Rectal smooth muscle tissue (tissue), 1 donor: Measurements from ENCODE around the gene VIL1.

ENCODE experiments used
- H3K27ac ChIP-seq: one replicate; pipeline ENCODE4 v1.7.0; 2013; ENCODE audit warnings: low read depth, low read length, inconsistent platforms
- H3K27me3 ChIP-seq: one replicate; pipeline ENCODE4 v1.7.0; 2013; ENCODE audit warnings: low read length; ENCODE audit not compliant: control insufficient read depth, insufficient read depth
- H3K36me3 ChIP-seq: one replicate; pipeline ENCODE4 v1.7.0; 2013; ENCODE audit warnings: low read length; ENCODE audit not compliant: control insufficient read depth, insufficient read depth
- H3K4me1 ChIP-seq: one replicate; pipeline ENCODE4 v1.7.0; 2013; ENCODE audit warnings: low read length; ENCODE audit not compliant: control insufficient read depth, insufficient read depth
- H3K4me3 ChIP-seq: one replicate; pipeline ENCODE4 v1.7.0; 2013; ENCODE audit warnings: low read length
- H3K9ac ChIP-seq: one replicate; pipeline ENCODE4 v1.7.0; 2013; ENCODE audit warnings: low read length

Gene VIL1

GRCh38 chr2:218474527-218474926 is 55.6 kb downstream of the VIL1 start:
- Histone ChIP-seq H3K4me1 (no peaks in the 10 kb centered on the region), H3K27me3 (no peaks in the 10 kb centered on the region), H3K4me3 (no peak overlapping the region), H3K9ac (no peak overlapping the region), H3K27ac (no peak overlapping the region), H3K36me3 (peaks cover 4% of the 10 kb centered on the region)

- no peak overlapping the region for H3K27ac ChIP-seq
Measured at GRCh38 chr2:218476676-218477075, 57.8 kb downstream of the VIL1 start.

GRCh38 chr2:218477247-218477646 is 58.3 kb downstream of the VIL1 start:
- Histone ChIP-seq H3K9ac (no peak overlapping the region), H3K4me3 (no peak overlapping the region), H3K36me3 (peaks cover 7% of the 10 kb centered on the region), H3K27ac (no peak overlapping the region), H3K27me3 (no peaks in the 10 kb centered on the region), H3K4me1 (no peaks in the 10 kb centered on the region)

More at GRCh38 chr2:218476676-218477075, 57.8 kb downstream of the VIL1 start:
- H3K27me3 ChIP-seq = no peaks in the 10 kb centered on the region
- peaks cover 7% of the 10 kb centered on the region for H3K36me3 ChIP-seq
- no peak overlapping the region for H3K4me3 ChIP-seq
- no peak overlapping the region for H3K9ac ChIP-seq
- H3K4me1 ChIP-seq = no peaks in the 10 kb centered on the region

- H3K27me3 ChIP-seq = no peaks in the 10 kb centered on the region
- no peak overlapping the region for H3K27ac ChIP-seq
- peaks cover 7% of the 10 kb centered on the region for H3K36me3 ChIP-seq
- H3K4me3 ChIP-seq = no peak overlapping the region
- H3K9ac ChIP-seq = no peak overlapping the region
- no peaks in the 10 kb centered on the region for H3K4me1 ChIP-seq
Measured at GRCh38 chr2:218478544-218478943, 59.6 kb downstream of the VIL1 start.

- H3K36me3 ChIP-seq = peaks cover 7% of the 10 kb centered on the region
- no peak overlapping the region for H3K9ac ChIP-seq
- no peak overlapping the region for H3K27ac ChIP-seq
- no peak overlapping the region for H3K4me3 ChIP-seq
- H3K27me3 ChIP-seq = no peaks in the 10 kb centered on the region
- H3K4me1 ChIP-seq = no peaks in the 10 kb centered on the region
Measured at GRCh38 chr2:218479595-218479994, 60.7 kb downstream of the VIL1 start.

GRCh38 chr2:218482651-218483050 is 63.7 kb downstream of the VIL1 start:
- Histone ChIP-seq H3K36me3 (peaks cover 8% of the 10 kb centered on the region), H3K4me1 (no peaks in the 10 kb centered on the region), H3K4me3 (no peak overlapping the region), H3K27me3 (no peaks in the 10 kb centered on the region), H3K9ac (no peak overlapping the region), H3K27ac (no peak overlapping the region)

GRCh38 chr2:218485986-218486667 is 67.2 kb downstream of the VIL1 start:
- H3K36me3 ChIP-seq = peaks cover 5% of the 10 kb centered on the region
- no peak overlapping the region for H3K27ac ChIP-seq
- H3K9ac ChIP-seq = no peak overlapping the region
- no peaks in the 10 kb centered on the region for H3K4me1 ChIP-seq
- H3K4me3 ChIP-seq = no peak overlapping the region
- H3K27me3 ChIP-seq = no peaks in the 10 kb centered on the region

- H3K36me3 ChIP-seq = peaks cover 2% of the 10 kb centered on the region
- no peaks in the 10 kb centered on the region for H3K27me3 ChIP-seq
- no peak overlapping the region for H3K9ac ChIP-seq
- peaks cover 4% of the 10 kb centered on the region for H3K4me1 ChIP-seq
- H3K27ac ChIP-seq = no peak overlapping the region
- H3K4me3 ChIP-seq = no peak overlapping the region
Measured at GRCh38 chr2:218500501-218501060, 81.7 kb downstream of the VIL1 start.

- H3K4me1 ChIP-seq = peaks cover 4% of the 10 kb centered on the region
- H3K4me3 ChIP-seq = no peak overlapping the region
- H3K9ac ChIP-seq = no peak overlapping the region
- no peaks in the 10 kb centered on the region for H3K27me3 ChIP-seq
- peaks cover 2% of the 10 kb centered on the region for H3K36me3 ChIP-seq
- no peak overlapping the region for H3K27ac ChIP-seq
Measured at GRCh38 chr2:218501665-218502064, 82.7 kb downstream of the VIL1 start.
